Stimulated activated CD4-positive, alpha-beta T cell treated with anti-CD3 and anti-CD28 coated beads, TNF-alpha, amount 100 ng/mL, for 48 hours (primary cell): ENCODE measurements around the gene ZNF133.

ENCODE experiments used
- DNase-seq, 3 donors: peaks; one replicate each; pipeline ENCODE4 v3.0.0-alpha.2; 2020; ENCODE audit warnings: low read depth in 3 of 3

ZNF133 gene

DNA sequence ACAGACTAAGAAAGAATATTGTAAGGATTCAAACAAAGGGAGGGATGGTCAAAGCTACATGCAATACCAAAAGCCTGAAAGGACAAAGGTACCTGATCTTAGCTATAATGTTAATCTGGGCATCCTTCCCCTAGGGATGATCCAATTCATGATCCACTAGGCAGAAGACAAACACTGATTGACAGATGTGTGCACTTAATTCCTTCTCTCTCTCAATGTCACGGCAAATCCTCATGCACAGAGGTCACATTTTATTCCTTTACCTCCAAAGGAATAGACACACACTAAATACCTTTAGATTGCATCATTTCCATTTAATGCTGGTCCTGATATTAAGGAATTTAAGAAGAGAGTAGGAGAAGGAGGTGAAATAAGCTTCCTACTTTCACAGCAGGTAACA is 73.4 kb downstream of the ZNF133 start:
- no peak for DNase-seq

- DNase-seq: no peak
Measured at GRCh38 chr20:18362916-18363315, 74.6 kb downstream of the ZNF133 start.

- DNase-seq: no peak
Measured at GRCh38 chr20:18363708-18364107, 75.4 kb downstream of the ZNF133 start.

GRCh38 chr20:18364768-18365167 is 76.4 kb downstream of the ZNF133 start:
- DNase-seq: no peak
